GM15510 (cell line): ENCODE data around the gene PLSCR4.

Experiments used
- POLR2A ChIP-seq: IDR thresholded peaks from 3 replicates; pipeline ENCODE4 v1.6.1; 2011; ENCODE audit warnings: borderline replicate concordance; ENCODE audit not compliant: insufficient read length; ENCODE audit errors: extremely low read depth

PLSCR4 gene

DNA sequence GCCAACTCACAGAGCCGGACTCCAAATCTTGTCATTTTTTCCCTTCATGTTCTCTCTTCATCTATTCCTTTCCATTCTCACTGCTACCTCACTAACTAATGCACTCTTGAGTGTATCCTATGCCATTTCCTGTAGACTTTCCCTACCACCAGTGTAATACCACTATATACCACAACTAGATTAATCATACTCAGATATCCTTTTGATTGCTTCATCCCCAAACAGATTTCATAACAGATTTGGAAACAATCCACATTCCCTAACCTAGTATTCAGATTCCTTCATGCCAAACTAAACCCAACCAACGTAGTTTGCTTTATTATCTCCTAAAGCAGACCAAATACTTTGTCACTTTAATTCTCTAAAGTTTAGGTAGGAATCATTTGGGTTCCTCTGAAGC is 87.3 kb downstream of the PLSCR4 start:
- TF ChIP-seq POLR2A = no peak

- TF ChIP-seq POLR2A = no peak
These were observed 88.3 kb downstream of the PLSCR4 start for GRCh38 chr3:146162561-146162960.

DNA sequence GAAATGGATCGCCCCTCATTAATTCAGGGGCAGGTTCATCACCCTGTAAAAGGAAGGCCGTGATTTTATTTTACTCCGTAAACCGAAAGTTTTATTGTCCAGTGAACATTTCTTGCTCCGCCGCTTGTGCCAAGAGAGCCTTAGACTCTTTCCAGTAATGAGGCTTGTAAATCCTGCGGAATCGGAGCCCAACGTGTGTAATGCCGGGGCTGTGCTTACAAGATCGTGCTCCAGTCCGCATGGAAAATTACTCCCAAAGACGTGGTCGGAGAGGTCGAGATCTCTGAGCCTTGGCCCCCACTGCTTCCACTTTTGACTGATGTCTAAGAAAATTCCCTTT is 89.3 kb downstream of the PLSCR4 start:
- TF ChIP-seq POLR2A = no peak

DNA sequence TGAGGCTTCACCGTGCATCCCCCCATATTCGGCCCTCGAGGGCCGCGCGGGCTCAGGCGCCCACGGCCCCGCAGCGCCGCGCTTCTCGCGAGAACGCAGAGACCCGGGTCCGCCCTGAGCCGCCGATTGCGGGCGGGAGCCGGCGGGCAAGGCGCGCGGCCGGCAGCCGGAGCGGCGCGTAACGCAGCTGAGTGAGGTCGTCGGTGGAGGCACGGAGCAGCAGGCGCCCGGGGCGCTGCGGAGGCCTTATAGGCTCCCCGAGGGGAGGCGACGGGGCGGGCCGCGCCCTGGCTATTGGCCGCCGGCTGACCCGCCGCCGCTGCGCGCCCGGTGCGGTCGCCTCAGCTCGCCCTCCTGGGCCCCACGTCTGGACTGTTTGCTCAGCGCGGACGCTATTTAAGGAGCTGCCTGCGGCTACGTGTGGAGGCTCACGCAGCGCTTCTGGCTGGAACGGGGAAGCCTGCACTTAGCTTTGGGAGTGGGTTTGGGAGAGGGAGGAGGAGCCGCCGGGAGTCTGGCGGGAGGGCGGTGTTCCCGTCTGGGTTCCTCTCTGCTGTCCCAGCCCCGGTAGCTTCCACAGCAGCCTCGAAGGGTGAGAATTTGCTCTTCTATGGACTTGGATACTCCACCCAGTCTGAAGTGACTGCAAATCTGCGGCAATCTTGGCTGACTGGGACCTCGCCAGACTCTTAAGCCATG is 89.8 kb downstream of the PLSCR4 start, which contains the start of gene PLOD2:
Gene PLOD2 (minus strand): TSS at position 221 of the 699 bp plus-strand sequence. CDS start 195 bp downstream, at position 26.
- TF ChIP-seq POLR2A = no peak

DNA sequence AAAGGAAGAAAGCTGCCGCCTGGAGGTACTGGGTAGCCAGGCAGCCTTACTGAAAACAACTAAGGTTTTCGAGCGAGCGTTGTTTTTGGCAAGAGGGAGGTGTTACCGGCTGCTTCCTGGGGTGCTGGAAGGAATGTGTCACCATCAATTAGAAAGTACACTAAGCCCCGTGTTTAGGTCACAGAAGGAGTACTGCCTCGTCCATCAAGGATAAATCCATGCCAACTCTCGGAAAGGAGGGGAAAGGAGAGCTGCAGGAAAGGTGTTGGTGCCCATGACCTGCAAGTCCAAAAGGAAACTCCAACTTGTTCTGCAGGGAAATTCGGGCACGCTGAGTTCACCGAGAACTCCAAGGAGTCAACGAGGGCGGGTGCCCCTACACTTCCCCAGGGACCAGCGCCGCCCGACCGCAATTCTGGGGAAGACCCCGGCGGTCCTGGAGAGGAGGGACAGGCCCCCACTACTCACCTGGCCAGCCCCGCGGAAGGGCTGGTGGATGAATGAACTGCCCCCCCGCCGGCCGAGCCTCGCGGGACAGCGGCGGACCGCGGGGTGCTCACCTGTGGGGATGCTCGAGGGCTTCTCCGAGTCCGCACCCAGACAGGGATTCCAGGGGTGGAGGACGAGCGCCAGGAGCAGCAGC is 90.5 kb downstream of the PLSCR4 start:
- no peak for TF ChIP-seq POLR2A

DNA sequence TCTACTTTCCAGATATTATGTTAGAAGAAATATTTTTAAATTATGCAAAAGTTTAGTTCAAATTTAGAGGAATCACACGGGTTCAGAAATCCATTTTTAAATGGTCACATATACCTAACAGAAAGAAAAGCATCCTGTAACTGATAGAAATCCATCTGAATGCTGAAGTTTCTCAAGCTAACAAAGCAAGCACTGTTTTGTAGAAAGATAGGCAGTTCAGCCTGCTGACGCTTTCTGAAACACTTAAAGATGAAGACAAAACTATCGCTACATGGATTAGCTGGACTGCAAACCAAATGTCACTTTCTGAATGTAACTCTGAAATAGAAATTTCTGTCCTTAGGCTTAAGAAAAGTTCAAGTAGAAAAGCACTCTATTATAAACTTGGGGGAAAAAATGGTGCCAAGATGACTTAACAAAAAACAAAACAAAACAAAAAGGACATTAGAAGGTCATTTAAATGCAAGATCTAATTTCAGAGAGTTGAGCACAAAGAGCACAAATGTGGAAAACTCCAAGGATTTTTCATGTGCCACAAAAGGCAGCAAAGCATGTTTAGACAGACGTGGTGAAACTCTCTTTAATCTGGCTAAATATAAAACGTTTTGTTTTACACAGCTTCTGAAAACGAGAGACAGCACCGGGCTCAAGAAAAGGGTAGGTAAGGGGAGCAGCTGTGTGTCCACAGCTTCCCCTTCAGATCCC is 91.1 kb downstream of the PLSCR4 start:
- no peak for TF ChIP-seq POLR2A

DNA sequence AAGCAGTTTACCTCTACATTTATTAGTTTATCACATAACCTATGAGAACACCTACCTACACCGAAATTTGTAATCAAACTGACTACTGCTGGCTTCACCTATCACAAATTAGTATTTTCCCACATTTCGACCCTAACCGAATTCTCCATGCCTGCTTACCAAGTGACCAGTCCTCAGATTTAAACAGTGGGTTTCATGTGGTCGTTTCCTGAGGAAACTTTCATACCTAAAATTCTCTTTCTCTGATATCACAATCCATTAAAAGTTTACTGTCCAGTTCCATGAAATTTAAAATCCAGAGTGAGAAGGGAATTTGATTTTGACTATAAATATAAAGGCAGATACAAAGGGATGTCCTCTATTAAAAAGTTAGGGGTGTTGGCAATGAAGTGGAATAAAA is 91.9 kb downstream of the PLSCR4 start:
- no peak for TF ChIP-seq POLR2A

DNA sequence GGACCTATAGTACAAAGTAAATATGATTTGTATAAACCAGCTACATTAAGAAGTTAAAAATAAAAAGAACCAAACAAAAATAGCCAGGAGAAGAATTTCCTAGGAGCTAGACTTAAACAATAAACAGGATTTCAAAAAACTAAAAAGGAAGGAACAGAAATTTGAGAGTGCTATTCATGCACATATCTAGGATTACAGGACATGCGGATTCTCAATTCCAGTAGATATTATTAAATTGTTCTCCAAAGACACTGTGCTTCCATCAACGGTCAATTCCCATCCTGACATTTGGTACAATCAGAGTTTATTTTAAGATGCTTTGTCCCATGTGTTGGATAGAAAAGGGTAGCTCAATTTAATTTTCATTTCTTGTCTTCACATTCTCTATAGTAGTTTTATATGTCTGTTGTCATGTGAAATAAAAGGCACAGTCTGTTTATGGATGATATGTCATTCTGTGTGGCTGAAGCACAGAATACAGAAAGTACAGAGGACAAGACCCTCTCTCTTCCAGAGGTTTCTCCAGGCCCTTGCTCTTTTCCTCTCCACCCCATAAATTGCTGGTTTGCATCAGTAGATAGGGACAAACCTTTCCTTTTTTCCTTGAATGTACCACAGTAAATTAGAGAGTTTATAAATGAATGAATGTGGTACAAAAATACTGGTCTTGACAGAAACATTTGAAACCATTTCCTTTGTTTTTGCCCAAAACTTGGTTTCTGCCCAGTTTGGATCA is 93.4 kb downstream of the PLSCR4 start:
- no peak for TF ChIP-seq POLR2A

DNA sequence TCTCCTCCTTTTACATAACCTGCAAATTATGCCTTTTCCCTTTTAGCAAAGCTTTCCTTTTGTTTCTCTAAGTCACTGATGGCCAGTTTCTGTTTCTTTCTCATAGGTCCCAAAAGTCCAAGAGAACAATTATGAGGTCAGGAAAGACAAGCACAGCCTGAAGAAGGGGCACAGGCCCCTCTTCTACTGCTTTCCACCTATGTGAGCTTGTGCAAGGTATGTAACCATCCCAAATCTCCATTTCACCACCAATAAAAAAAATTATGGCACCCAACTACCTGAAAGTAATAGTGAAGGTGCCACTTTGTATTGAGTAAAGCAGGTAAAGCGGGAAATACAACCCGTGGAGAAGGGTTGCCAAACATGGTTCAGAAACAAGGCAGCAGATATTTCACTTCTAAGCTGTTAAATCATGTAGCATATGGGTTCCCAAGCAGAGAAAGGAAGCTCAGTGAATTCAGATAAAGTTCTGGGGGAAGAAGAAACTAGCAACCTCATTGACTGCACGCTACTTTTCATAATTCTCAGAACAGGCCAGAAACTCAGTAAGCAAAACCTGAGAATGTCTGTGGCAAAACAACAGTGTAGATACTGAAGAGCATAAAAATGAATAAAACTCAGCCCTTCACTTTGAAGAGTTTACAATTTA is 94.1 kb downstream of the PLSCR4 start:
- TF ChIP-seq POLR2A = no peak

DNA sequence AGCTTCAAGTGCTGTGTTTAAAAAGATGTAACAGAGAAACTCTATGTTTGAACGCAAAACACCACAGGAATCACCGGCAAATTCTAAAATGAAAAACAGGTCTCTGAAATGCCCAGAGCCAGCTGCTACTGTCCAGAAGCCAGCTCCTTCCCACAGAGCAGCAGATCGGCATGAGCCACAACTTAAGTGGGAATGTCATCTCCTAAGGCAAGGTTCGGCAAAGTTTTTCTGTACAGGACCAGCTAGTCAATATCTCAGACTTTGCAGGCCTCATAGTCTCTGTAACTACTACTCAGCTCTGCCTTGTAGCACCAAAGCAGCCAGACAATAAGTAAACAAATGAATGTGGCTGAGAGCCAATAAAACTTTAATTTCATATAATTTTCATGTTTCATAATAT is 94.8 kb downstream of the PLSCR4 start:
- no peak for TF ChIP-seq POLR2A

DNA sequence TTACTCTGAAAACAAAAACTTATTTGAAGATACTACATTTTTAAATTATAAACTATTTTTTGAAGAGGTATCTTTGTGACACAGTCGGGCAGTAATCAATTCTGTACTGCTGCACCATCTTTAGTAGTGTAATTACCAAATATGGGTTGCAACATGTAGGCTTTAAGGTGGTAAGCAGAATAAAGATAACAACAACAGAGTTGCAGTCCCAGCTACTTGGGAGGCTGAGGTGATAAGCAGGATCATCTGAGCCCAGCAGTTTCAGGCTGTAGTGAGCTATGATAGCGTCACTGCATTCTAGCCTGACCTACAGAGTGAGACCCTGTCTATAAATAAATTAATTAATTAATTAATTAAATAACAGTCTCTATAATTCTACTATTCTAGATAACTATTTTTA is 95.9 kb downstream of the PLSCR4 start:
- no peak for TF ChIP-seq POLR2A

DNA sequence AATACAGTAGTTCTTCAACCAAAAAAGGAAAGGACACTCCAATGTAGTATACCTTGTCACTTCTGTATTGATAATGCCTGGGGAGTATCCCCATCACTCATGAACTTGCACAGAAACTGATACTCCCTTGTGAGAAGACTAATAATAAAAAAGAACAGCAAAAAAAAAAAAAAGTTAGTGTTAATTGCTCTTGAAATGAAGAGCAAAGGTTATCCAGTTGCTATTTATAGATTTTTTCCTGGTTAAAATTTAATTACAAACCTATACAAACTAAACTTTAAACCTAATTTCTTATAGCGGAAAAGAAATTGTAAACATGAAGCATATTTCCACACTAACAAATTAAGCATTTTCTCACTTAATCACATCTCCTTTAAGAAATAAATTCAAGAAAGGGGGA is 96.6 kb downstream of the PLSCR4 start:
- TF ChIP-seq POLR2A = no peak

DNA sequence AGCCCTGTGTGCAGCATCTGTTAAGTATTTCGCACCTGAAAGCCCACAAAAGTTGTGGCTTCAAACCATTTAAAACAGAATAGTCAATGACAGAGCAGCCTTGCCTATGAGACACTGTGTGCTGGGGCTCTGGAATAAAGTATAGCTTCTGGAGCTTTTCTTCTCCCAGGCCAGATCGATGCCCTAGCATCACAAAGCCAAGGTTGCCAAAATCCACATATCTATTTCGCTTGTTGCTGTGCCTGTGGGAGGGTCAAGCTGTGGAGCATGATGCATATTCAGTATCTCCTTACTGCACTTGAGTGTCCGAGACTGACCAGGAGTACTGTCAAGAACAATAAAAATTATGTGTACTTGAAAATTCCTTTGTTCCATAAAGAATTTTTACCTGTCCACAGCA is 97.5 kb downstream of the PLSCR4 start:
- no peak for TF ChIP-seq POLR2A

DNA sequence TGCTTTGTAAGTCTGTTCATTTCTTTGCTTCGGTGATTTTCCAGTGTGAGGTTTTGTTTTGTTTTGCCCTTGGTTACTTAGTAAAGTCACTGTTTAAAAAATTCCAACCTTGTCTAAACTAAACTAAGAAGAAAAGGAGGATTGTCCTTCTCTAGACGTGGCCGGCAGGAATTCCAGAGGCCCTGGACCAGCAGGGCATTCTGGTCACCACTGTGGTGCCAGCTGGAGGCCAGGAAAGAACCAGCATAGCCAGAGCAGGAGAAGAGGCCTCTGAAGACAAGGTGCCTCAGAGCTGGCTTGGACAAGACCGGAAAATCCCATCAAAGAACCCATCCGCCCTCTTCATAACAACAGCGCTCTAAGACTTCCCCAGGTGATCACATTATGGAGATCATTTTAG is 98.1 kb downstream of the PLSCR4 start:
- TF ChIP-seq POLR2A = no peak

GRCh38 chr3:146148468-146148931 is 102.4 kb downstream of the PLSCR4 start:
- no peak for TF ChIP-seq POLR2A

DNA sequence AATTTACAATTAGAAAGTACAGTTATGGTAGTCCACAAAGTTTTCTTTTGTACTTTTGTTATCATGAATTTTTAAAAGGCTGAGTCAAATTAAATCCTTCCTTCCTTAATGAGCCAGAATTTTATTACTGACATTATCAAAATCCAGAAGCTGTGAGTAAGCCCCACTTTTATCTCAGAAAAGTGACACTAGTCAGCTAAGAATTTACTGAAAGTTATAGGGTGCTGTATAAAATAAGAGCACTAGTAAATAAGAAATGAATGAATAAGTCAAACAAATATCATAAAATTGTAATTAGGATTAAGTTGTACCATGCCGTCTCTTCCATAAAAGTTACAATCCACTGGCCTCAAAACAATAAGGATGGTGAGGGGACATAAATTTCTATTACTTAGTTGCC is 105.3 kb downstream of the PLSCR4 start:
- TF ChIP-seq POLR2A = no peak

GRCh38 chr3:146142757-146143156 is 108.1 kb downstream of the PLSCR4 start:
- TF ChIP-seq POLR2A = no peak
